Mesenteric fat pad (tissue), 1 donor: ENCODE data around the gene TOP3A. TPM values are rescaled to one million over a fixed set of nuclear protein-coding genes. Genes with fewer than 3 reads are reported as not detected.
"Not testable (repeated sequence)": the region's sequence is repeated elsewhere in the genome, so short reads cannot be mapped to it uniquely, and the experiment has no call there.

Source experiments
- DNase-seq: peaks from one replicate; pipeline ENCODE4 v3.0.0-alpha.2; 2020; ENCODE audit warnings: low spot score
- total RNA-seq: library from RNA; stranded (reverse); fragmentation: NEBNext Ultra II Directional; extraction: Animal tissue kit (Norgen Biotek cat#: 25700); gene quantifications from one replicate; pipeline ENCODE4 v1.2.1, GENCODE V29; 2021
- donor health status: DM: yes; HTN: yes; CAD: no.

The TOP3A gene
- total RNA-seq, 1 donor from 2014 or later, result 34.1 TPM

GRCh38 chr17:18323507-18324139, 8.8 kb upstream of the TOP3A start:
- no peak for DNase-seq

GRCh38 chr17:18323007-18323406, 8.2 kb upstream of the TOP3A start:
- DNase-seq, result no peak

- no peak for DNase-seq
Measured at GRCh38 chr17:18322522-18322921, 7.7 kb upstream of the TOP3A start.

GRCh38 chr17:18321309-18321708, 6.5 kb upstream of the TOP3A start:
- no peak for DNase-seq

GRCh38 chr17:18320301-18320700, 5.5 kb upstream of the TOP3A start:
- no peak for DNase-seq

GRCh38 chr17:18319604-18320256, 4.9 kb upstream of the TOP3A start:
- DNase-seq, result no peak

GRCh38 chr17:18318771-18319450, 4.1 kb upstream of the TOP3A start:
- no peak for DNase-seq

- DNase-seq, result no peak
Measured at GRCh38 chr17:18318117-18318516, 3.3 kb upstream of the TOP3A start.

GRCh38 chr17:18315961-18316360, 1.2 kb upstream of the TOP3A start:
- DNase-seq, result no peak

- DNase-seq, result no peak
Measured at GRCh38 chr17:18315562-18315922, 748 bp upstream of the TOP3A start.

- DNase-seq, result no peak
Measured at GRCh38 chr17:18314059-18314730, 599 bp downstream of the TOP3A start.

- DNase-seq, result no peak
Measured at GRCh38 chr17:18309202-18309601, 5.6 kb downstream of the TOP3A start.

- not testable (repeated sequence) for DNase-seq
Measured at GRCh38 chr17:18303206-18303605, 11.6 kb downstream of the TOP3A start.

GRCh38 chr17:18300725-18301480, 13.9 kb downstream of the TOP3A start:
- DNase-seq, result no peak

GRCh38 chr17:18298061-18298460, 16.7 kb downstream of the TOP3A start:
- not testable (repeated sequence) for DNase-seq

- DNase-seq, result no peak
Measured at GRCh38 chr17:18291718-18292540, 22.9 kb downstream of the TOP3A start.

GRCh38 chr17:18285296-18285695, 29.5 kb downstream of the TOP3A start:
- DNase-seq, result no peak

GRCh38 chr17:18281788-18282187, 33.0 kb downstream of the TOP3A start:
- DNase-seq, result no peak

- DNase-seq, result no peak
Measured at GRCh38 chr17:18280766-18281371, 33.9 kb downstream of the TOP3A start.

- no peak for DNase-seq
Measured at GRCh38 chr17:18280249-18280648, 34.5 kb downstream of the TOP3A start.
